Measurements from ENCODE around the gene CALM1. TPM values are rescaled to one million over a fixed set of nuclear protein-coding genes. Genes with fewer than 3 reads are reported as not detected.

The CALM1 gene
- total RNA-seq, 4 donors from 2014 or later, result 407 to 1,329 (median 886) TPM

DNA sequence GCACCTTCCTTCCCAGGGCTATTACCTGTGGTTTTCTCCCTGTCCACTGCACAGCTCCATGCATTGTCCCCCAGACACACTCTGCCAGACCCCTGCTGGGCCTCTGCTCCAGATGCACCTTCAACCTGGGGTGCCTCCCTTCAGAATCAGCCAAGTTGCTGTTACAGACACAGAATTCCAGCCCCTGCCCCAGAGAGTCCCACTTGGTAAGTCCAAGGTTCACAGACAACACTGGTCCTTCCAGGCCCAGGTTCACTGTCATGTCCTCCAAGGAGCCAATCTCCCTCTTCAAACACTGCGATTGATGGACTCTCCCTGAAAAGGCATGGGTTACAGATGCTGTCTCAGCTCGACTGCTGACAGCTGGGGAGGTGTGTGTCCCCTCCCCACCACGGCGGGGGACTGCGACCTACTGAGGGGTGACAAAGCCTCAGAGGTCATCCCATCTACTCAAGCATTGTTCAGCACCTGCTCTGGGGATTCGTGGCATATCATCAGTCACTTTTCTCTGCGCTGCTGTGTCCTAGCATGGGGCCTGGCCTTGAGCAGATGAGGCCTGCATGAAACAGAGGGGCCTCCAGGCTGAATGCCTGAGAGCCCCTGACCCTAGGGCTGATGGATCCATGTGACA, 24.3 kb downstream of the CALM1 start:
- Histone ChIP-seq H3K4me1 (no peaks in the 10 kb centered on the region), H3K9me3 (no peaks in the 10 kb centered on the region), H3K4me3 (no peak overlapping the region), H3K36me3 (no peaks in the 10 kb centered on the region), H3K27ac (no peak overlapping the region), H3K27me3 (no peaks in the 10 kb centered on the region)
- DNase-seq, result no peak
- no peak for TF ChIP-seq POLR2A (IDR thresholded peaks at IDR 0.05)
- TF ChIP-seq, protein P1, sequence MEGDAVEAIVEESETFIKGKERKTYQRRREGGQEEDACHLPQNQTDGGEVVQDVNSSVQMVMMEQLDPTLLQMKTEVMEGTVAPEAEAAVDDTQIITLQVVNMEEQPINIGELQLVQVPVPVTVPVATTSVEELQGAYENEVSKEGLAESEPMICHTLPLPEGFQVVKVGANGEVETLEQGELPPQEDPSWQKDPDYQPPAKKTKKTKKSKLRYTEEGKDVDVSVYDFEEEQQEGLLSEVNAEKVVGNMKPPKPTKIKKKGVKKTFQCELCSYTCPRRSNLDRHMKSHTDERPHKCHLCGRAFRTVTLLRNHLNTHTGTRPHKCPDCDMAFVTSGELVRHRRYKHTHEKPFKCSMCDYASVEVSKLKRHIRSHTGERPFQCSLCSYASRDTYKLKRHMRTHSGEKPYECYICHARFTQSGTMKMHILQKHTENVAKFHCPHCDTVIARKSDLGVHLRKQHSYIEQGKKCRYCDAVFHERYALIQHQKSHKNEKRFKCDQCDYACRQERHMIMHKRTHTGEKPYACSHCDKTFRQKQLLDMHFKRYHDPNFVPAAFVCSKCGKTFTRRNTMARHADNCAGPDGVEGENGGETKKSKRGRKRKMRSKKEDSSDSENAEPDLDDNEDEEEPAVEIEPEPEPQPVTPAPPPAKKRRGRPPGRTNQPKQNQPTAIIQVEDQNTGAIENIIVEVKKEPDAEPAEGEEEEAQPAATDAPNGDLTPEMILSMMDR (IDR thresholded peaks at IDR 0.05), result no peak

- no peak overlapping the region for H3K4me3 ChIP-seq
- DNase-seq, result no peak
- H3K36me3 ChIP-seq, result no peaks in the 10 kb centered on the region
- H3K27ac ChIP-seq, result no peak overlapping the region
- no peaks in the 10 kb centered on the region for H3K9me3 ChIP-seq
- H3K4me1 ChIP-seq, result no peaks in the 10 kb centered on the region
- no peaks in the 10 kb centered on the region for H3K27me3 ChIP-seq
- TF ChIP-seq, protein P1 (IDR thresholded peaks at IDR 0.05), result no peak
- TF ChIP-seq POLR2A (IDR thresholded peaks at IDR 0.05), result no peak
These were observed 24.8 kb downstream of the CALM1 start for GRCh38 chr14:90421632-90422020.

DNA sequence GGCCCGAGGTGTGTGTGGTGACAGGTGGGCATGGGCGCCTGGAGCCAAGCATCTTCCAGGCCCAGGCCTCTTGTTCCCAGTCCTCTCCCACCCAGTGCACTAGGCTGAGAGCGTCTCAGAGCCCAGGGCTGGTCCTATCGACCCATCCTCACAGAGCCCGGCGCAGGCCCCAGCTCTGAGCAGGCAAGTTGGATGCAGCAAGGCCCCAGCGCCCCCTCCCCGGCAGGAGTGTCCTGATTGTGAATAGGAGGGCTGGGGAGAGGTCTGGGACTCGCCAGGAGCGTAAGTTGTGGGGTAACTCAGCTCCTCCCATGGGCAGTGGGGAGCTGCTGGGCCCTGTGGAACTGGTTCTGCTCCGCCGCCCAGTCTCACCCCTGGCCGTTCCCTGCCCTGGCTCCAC, 26.3 kb downstream of the CALM1 start:
- Histone ChIP-seq H3K27me3 (no peaks in the 10 kb centered on the region), H3K4me1 (no peaks in the 10 kb centered on the region), H3K27ac (no peak overlapping the region), H3K4me3 (no peak overlapping the region), H3K9me3 (no peaks in the 10 kb centered on the region), H3K36me3 (no peaks in the 10 kb centered on the region)
- DNase-seq, result no peak
- TF ChIP-seq, protein P1 (IDR thresholded peaks at IDR 0.05), result no peak
- no peak for TF ChIP-seq POLR2A (IDR thresholded peaks at IDR 0.05)

- H3K27ac ChIP-seq, result no peak overlapping the region
- no peak overlapping the region for H3K4me3 ChIP-seq
- no peaks in the 10 kb centered on the region for H3K4me1 ChIP-seq
- DNase-seq, result no peak
- H3K9me3 ChIP-seq, result no peaks in the 10 kb centered on the region
- TF ChIP-seq POLR2A (IDR thresholded peaks at IDR 0.05), result no peak
- TF ChIP-seq, protein P1 (IDR thresholded peaks at IDR 0.05), result no peak
- no peaks in the 10 kb centered on the region for H3K27me3 ChIP-seq
- H3K36me3 ChIP-seq, result no peaks in the 10 kb centered on the region
These were observed 27.2 kb downstream of the CALM1 start for GRCh38 chr14:90424075-90424474.

DNA sequence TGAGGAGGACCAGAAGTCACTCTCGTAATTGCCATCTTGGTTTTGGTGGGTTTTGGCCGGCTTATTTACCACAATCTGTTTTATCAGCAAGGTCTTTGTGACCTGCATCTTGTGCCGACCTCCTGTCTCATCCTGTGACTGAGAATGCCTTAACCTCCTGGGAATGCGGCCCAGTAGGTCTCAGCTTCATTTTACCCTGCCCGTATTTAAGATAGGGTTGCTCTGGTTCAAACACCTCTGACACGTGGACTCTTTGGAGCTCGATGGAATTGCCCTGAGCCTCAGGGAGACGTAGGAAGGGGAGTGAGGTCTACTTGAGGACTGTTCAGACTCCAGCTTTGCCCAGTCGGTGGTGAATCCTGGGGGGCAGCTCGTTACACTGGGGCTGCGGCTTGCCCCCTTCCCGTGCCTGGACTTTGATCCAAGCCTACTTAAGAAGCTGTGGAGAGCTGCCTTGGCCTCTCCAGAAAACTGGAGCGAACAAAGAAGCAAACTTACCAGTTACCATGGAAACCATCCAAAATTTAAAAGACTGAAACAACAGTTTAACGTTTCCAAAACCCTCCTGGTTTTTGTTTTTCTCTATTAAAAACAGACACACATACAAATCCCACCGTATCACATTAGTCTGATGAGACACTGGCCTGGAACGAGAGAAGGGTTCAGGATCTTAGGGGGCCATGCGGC, 28.0 kb downstream of the CALM1 start:
- Histone ChIP-seq H3K9me3 (no peaks in the 10 kb centered on the region), H3K4me3 (no peak overlapping the region), H3K4me1 (no peaks in the 10 kb centered on the region), H3K27ac (no peak overlapping the region), H3K36me3 (no peaks in the 10 kb centered on the region), H3K27me3 (no peaks in the 10 kb centered on the region)
- no peak for TF ChIP-seq POLR2A (IDR thresholded peaks at IDR 0.05)
- TF ChIP-seq, protein P1 (IDR thresholded peaks at IDR 0.05), result no peak
- DNase-seq, result no peak
